Measurements from ENCODE around the gene ALDH1L1.

DNA sequence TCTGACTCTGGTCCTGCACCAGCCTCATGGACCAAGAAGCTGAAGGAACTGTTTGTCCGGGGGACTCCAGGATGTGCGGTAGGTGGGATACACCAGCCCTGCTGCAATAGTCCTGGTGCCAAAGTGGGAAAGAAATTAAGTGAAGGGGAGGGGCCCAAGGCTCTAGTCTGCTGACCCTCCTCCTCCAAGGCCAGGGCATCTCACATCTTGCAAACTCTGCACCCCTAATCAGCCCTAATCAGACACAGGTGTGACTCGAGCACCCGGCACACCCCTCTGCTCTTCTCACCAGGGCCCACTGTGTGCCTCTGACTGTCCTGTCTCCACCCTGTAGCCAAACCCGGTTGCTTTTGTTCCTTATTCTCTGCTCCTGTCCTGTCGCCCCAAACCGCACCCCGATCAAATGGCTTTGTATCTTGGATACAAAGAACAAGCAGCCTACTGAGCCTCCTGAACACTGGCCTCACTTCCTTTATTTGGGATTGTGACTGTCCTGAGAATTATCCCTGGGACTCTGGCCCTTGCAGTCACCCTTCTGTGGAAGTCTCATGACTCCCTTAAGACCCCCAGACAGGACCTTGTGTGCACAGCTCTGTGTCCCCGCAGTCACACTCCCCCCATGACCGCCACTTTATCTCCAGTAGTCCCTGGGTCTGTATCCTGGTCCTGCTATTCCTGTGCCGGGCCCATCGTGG is 69.8 kb downstream of the ALDH1L1 start:
- TF ChIP-seq, protein P1, sequence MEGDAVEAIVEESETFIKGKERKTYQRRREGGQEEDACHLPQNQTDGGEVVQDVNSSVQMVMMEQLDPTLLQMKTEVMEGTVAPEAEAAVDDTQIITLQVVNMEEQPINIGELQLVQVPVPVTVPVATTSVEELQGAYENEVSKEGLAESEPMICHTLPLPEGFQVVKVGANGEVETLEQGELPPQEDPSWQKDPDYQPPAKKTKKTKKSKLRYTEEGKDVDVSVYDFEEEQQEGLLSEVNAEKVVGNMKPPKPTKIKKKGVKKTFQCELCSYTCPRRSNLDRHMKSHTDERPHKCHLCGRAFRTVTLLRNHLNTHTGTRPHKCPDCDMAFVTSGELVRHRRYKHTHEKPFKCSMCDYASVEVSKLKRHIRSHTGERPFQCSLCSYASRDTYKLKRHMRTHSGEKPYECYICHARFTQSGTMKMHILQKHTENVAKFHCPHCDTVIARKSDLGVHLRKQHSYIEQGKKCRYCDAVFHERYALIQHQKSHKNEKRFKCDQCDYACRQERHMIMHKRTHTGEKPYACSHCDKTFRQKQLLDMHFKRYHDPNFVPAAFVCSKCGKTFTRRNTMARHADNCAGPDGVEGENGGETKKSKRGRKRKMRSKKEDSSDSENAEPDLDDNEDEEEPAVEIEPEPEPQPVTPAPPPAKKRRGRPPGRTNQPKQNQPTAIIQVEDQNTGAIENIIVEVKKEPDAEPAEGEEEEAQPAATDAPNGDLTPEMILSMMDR (conservative IDR thresholded peaks at IDR 0.05; ENCODE audit: low read depth, low read length), result no peak
- TF ChIP-seq, protein P2, sequence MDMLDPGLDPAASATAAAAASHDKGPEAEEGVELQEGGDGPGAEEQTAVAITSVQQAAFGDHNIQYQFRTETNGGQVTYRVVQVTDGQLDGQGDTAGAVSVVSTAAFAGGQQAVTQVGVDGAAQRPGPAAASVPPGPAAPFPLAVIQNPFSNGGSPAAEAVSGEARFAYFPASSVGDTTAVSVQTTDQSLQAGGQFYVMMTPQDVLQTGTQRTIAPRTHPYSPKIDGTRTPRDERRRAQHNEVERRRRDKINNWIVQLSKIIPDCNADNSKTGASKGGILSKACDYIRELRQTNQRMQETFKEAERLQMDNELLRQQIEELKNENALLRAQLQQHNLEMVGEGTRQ (IDR thresholded peaks at IDR 0.05; ENCODE audit: low read depth, low read length), result no peak
